Neutrophil (primary cell): ENCODE data around the gene GPC6.

Experiments
- H3K27ac ChIP-seq: fragments of 200-600 bp; sonication (generic); 2 replicates; pipeline ENCODE4 v1.5.1; 2016; ENCODE audit warnings: mild to moderate bottlenecking, moderate library complexity
- H3K27me3 ChIP-seq: fragments of 200-600 bp; sonication (generic); 2 replicates; pipeline ENCODE4 v1.6.0; 2016; ENCODE audit warnings: mild to moderate bottlenecking
- H3K36me3 ChIP-seq: fragments of 200-600 bp; sonication (generic); 2 replicates; pipeline ENCODE4 v1.5.1; 2017
- H3K4me1 ChIP-seq, 2 experiments: fragments of 200-600 bp in 1 of 2; sonication (generic) in 1 of 2; 1 replicate in 1 of 2; 2 replicates in 1 of 2; pipeline versions ENCODE4 v1.5.1 to v1.6.1; 2013 to 2016; ENCODE audit warnings: low read depth in 1 of 2, low read length in 1 of 2, mild to moderate bottlenecking in 1 of 2, moderate library complexity in 1 of 2; ENCODE audit not compliant: control insufficient read depth in 1 of 2, insufficient read depth in 1 of 2
- H3K4me3 ChIP-seq, 2 experiments: fragments of 200-600 bp in 1 of 2; sonication (generic) in 1 of 2; 1 replicate in 1 of 2; 2 replicates in 1 of 2; pipeline ENCODE4 v1.5.1; 2013 to 2016; ENCODE audit warnings: low read depth in 1 of 2, low read length in 1 of 2, mild to moderate bottlenecking in 1 of 2, moderate library complexity in 1 of 2
- H3K9me3 ChIP-seq: fragments of 200-600 bp; sonication (generic); 2 replicates; pipeline ENCODE4 v1.5.1; 2016
- TF ChIP-seq, protein P1 (sequence below): fragments of 200-600 bp; sonication (generic); IDR thresholded peaks from 2 replicates; pipeline ENCODE4 v1.5.1; 2016; ENCODE audit warnings: antibody characterized with exemption

The GPC6 gene

DNA sequence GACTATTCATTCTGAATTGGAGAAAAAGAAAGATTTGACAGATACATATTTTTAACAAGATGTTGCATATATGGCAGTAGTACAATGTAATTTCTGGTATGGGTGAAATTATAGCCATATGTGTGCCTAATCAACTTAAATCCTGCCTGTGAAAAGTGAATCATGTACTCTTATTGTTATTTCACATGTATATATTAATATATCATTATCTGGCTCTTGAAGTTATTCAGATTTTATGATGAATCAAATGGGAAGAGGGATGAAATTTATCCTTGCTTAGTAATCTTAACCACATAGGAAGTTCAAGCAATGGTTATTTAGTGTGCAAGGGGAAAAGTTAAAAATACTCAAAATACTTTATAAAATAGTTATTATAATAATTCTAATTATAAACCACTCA lies 80.5 kb downstream of the GPC6 start:
- no peaks in the 10 kb centered on the region for H3K36me3 ChIP-seq
- no peak overlapping the region for H3K27ac ChIP-seq
- H3K4me3 ChIP-seq = no peak overlapping the region
- TF ChIP-seq, protein P1, sequence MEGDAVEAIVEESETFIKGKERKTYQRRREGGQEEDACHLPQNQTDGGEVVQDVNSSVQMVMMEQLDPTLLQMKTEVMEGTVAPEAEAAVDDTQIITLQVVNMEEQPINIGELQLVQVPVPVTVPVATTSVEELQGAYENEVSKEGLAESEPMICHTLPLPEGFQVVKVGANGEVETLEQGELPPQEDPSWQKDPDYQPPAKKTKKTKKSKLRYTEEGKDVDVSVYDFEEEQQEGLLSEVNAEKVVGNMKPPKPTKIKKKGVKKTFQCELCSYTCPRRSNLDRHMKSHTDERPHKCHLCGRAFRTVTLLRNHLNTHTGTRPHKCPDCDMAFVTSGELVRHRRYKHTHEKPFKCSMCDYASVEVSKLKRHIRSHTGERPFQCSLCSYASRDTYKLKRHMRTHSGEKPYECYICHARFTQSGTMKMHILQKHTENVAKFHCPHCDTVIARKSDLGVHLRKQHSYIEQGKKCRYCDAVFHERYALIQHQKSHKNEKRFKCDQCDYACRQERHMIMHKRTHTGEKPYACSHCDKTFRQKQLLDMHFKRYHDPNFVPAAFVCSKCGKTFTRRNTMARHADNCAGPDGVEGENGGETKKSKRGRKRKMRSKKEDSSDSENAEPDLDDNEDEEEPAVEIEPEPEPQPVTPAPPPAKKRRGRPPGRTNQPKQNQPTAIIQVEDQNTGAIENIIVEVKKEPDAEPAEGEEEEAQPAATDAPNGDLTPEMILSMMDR = no peak
- no peaks in the 10 kb centered on the region for H3K9me3 ChIP-seq
- no peaks in the 10 kb centered on the region for H3K4me1 ChIP-seq
- no peaks in the 10 kb centered on the region for H3K27me3 ChIP-seq

DNA sequence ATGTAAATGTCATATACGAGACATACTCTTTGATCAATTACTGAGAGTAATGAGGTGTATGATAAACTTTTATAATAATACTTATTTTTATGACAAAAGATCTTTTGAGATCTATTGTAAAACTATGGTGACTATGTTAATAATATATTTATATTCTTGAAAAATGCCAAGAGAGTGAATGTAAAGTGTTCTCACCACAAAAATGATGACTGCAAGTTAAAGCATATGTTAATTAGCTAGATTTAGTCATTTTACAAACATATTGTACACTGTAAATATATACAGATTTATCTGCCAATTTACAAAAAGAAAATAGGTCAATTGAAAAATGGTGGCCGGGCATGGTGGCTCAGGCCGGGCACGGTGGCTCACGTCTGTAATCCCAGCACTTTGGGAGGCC lies 81.0 kb downstream of the GPC6 start:
- no peak overlapping the region for H3K4me3 ChIP-seq
- no peaks in the 10 kb centered on the region for H3K27me3 ChIP-seq
- H3K9me3 ChIP-seq = no peaks in the 10 kb centered on the region
- no peaks in the 10 kb centered on the region for H3K36me3 ChIP-seq
- H3K27ac ChIP-seq = no peak overlapping the region
- H3K4me1 ChIP-seq = no peaks in the 10 kb centered on the region
- TF ChIP-seq, protein P1 = no peak

DNA sequence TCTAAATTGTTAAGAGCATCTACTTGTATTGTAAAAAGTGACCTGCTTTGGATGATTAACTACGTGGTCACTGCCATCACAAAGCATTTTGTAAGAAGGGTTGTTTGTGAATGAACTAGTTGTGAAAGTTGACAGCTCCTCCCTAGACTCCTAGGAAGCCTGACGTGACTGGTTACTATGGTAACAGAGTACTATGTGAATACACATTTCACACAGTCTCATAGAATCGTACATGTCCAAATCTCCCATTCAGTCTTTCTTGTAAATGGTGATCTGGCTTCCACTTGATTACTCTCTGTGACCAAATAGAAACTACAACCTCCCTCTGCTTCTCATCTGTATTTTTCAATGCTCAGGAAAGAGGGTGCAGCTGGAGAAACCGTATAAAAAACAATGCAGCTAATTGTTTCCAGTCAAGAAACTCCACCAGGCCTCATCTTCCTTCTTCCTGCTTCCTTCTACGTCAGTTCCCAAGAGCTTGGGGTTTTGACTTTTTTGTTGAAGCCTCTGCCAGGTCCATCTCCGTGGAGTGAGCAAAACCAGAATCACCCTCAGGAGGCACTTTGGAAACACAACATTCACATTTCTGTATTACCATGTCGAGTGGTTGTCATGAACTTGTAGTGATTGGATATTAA lies 83.4 kb downstream of the GPC6 start:
- Histone ChIP-seq H3K36me3 (no peaks in the 10 kb centered on the region), H3K4me3 (no peak overlapping the region), H3K27ac (no peak overlapping the region), H3K9me3 (no peaks in the 10 kb centered on the region), H3K4me1 (no peaks in the 10 kb centered on the region), H3K27me3 (no peaks in the 10 kb centered on the region)
- TF ChIP-seq, protein P1 = no peak

DNA sequence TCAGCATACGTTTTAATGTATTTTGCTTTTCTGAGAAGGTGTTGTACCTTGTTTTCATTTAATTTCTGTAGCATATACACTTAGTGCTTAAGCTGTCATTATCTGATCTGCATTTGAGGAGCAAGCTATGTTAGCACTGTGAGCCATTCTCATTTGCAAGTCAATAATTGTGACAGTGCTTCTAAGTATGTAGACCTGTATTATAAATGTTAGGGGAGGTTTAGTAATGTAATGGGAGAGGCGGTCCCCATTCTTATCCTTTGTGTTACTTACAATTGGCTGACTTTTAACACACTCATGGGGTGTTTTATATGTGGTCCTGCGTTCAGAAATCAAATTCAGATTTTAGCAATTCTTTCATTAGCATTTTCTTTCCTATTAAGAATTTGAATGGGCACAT lies 90.2 kb downstream of the GPC6 start:
- Histone ChIP-seq H3K27me3 (no peaks in the 10 kb centered on the region), H3K27ac (no peak overlapping the region), H3K4me1 (no peaks in the 10 kb centered on the region), H3K4me3 (no peak overlapping the region), H3K9me3 (no peaks in the 10 kb centered on the region), H3K36me3 (no peaks in the 10 kb centered on the region)
- TF ChIP-seq, protein P1 = no peak

DNA sequence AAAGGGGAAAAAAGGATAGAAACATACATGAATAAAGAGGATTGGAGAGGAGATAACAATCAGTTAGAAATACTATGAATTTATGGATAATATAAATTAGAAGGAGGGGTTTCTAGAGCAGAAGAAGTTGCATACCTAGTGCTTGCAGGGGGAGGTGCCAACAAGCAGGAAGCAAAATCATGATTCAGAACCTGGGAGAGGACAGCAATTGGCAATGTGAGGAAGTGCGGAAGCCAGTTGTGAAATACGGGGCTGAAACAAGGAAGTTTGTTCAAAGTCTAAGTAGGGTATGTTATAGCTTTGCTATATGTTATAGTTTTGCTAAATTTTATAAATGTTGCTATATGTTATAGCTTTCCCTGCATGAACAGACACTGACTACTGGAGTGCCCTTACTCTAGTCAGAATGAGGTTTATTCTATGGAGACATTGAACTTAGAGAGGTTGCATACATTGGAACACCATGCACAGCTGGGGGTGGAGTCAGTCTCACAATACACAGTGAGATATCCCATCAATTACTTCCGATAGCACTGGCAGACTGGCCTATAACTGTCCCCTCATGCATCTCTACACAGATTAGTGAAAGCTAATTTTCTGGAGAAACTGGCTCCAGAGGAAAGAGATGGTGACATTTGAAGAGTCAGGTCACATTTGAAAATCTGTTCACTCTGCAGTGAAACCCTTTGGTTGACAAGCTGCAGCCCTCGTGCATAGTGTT lies 92.1 kb downstream of the GPC6 start:
- no peak overlapping the region for H3K4me3 ChIP-seq
- no peaks in the 10 kb centered on the region for H3K9me3 ChIP-seq
- no peaks in the 10 kb centered on the region for H3K27me3 ChIP-seq
- no peak overlapping the region for H3K27ac ChIP-seq
- H3K36me3 ChIP-seq = no peaks in the 10 kb centered on the region
- TF ChIP-seq, protein P1 = no peak
- H3K4me1 ChIP-seq = no peaks in the 10 kb centered on the region
